Measurements from ENCODE around the gene ZBTB7C.
A peak's percentile ranks its signal among the peaks of the same experiment; 100 is the strongest.

Gene ZBTB7C

DNA sequence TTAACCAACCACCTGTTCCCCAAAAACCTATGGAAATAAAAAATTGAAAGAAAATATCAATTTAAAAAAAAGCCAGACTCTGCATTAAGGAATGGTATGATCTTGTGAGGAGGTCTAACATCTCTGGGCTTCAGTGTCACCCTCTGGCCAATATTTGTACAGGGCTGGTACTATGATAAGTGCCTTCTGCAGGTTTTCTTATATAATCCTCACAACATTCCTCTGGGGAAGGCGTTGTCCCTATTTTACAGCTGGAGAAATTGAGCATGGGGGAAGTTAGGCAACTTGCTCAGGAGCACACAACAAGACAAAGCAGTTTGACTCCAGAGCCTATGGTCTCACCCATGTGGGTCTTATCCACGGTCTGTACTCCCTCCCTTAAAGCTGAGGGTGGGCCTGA lies 86.0 kb downstream of the ZBTB7C start:
- DNase-seq (ENCODE audit: low read depth) = no peak

DNA sequence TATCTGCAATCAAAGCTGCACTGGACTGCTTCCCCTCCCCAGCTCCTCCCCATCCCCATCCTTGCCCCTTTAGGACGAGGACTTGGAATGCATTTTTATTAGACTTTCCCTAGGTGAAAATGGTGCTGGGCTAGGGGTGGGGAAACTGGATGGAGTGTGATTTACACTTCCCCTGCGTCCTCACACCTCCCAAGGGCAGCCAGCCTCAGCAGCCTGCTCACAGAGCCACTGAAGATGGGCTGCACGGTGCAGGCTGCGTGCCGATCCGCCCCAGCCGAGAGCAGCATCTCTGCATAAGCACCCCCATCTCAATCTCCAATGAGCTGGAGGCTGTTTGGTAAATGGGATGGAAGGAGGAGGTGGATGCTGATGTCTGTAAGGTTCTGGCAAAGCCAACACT lies 87.6 kb downstream of the ZBTB7C start:
- DNase-seq (ENCODE audit: low read depth) = no peak

DNA sequence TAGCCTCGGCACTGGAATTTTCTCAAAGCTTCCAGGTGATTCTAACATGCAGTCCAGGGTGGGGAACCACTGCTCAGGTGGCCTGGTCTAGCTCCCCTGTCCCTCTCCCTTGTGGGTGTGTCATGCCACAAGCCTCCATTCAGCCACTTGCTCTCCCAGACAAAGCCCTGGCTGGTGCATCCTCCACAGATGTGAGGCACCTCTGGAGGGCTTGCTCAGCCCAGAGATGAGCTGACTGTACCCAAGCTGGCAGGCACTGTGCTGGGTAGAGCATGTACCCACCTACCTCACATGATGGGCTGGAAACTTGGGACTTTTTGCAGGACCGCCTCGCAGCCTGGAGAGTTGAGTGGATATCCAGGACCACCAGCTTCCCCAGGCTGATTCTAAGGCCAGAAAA lies 88.1 kb downstream of the ZBTB7C start:
- no peak for DNase-seq (ENCODE audit: low read depth)

DNA sequence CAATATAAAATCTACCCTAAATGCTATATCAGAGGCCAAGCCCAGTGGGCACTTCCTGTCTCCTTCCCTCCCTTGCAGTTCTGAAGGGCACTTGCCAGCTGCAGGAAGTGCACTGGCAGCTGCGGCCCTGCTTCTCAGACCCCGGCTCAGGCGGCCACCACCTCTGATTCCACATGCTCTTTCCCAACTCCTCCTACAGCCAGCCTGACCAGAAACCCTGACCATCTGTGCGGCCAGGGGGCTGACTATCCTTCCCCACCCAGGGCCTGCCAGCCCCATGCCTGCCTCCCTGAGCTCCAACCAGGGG lies 88.6 kb downstream of the ZBTB7C start:
- no peak for DNase-seq (ENCODE audit: low read depth)

DNA sequence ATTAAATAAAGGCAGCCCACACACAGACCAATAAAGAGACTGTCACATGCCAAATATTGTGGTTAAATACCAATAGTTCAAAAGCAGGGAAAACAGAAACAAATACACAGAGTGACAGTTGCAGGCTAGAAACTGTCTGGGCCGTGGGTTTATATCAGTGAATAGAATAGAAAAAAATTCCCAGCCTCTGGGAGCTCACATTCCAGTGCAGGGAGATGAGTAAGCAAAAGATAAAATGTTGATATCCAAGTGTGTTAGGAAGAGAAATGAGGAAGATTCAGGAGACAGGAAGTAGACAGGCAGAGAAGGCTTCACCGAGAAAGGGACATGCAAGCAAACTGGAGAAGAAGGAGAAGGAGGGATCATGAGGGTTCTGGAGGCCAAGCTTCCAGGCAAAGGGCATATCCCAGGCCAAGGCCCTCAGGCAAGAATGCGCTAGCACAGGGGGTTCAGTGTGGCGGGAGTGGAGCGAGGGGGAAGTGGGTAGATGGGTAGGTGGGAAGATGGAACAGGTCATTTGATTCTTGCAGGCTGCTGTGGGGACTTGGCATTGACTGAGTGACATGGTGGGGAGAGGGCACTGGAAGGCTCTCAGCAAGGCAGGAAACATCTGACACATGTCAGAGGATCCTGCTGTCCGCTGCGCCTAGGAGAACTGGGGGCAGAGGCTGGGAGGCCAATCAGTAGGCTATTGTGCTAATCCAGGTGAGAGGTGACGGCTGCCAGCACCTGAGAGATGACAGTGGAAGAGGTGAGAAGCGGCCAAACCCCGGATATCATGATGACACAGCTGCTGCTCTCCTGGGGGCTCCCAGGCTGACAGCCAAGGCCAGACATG lies 89.2 kb downstream of the ZBTB7C start:
- peak; percentile 73 for DNase-seq (ENCODE audit: low read depth)

DNA sequence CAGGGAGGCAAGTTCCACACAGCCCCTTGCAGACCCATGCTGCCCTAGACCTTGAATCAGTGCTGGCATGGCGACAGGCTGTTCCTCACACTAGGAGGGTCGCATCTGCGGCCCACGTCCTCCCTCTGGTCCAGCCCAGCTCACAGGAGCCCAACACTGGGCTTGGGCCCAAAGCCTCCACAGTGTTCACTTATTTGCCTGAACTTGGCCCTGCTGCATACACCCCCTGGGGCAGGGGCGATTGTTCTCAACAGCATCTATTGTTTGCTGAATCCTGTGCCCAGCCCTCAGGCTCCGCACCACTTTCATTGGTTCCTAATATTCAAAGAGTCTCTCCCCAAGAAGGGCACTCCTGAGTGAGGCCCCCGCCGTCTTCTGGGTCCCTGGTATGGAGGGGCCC lies 90.7 kb downstream of the ZBTB7C start:
- DNase-seq (ENCODE audit: low read depth) = no peak

DNA sequence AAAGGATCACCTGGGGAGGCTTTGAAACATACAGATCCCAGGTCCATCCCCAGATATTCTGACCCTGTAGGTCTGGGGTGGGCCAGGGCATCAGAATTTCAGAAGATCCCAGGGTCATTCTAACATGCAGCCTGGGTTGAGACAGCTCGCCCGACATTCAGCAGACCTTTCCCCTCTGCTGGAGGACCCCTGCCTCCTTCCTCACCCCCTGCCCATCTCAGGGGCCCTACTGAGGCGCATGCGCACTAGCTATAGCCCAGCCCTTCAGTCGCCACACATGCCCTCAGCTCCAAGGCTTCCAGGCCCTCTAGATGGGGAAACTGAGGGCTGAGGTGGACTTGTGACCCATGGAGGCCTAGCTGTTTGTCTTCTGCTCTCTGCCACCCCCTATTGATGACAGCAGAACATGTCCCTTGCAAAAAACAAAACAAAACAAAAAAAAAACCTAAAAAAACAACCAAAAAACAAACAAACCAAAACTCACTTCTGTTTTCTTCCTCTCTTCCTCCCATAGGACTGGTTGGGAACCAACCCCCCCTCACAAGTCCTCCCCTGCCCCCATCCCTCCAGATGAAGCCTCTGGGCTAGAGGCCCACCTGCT lies 91.3 kb downstream of the ZBTB7C start:
- no peak for DNase-seq (ENCODE audit: low read depth)

DNA sequence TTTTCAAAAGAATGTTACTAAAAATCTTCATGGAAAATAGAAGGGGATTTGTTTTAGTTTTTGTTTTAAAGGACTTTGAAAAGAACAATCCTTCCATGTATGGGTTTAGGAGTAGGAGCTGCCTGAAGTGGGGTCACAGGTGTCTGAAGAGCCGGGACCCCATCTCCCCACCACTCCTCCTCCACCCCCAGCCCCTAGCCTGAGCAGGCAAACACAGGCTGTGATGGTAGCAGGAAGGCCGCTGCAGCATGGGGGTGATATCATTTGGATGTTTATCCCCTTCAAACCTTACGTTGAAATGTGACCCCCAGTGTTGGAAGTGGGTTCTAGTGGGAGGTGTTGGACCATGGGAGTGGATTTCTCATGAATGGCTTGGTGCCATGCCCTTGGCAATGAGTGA lies 93.0 kb downstream of the ZBTB7C start:
- DNase-seq (ENCODE audit: low read depth) = no peak

DNA sequence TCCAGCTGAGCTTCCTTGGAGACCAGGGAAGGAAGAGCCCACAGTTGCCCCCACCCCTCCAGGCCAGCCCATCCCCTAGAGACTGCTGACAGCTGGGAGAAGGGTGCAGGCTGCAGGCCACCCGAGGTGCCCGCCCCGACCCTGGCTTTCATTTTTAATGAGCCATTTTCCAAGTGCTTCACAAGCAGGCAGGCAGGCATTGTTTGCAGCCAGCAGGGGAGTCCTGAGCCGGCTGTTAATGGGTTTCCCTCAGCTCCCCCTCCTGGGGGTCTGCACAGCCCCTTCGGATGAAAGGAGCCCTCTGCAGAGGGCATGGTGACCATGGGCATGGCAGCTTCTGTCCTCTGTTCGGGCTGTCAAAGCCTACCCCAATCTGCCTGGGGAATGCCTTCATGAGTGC lies 94.5 kb downstream of the ZBTB7C start:
- no peak for DNase-seq (ENCODE audit: low read depth)

DNA sequence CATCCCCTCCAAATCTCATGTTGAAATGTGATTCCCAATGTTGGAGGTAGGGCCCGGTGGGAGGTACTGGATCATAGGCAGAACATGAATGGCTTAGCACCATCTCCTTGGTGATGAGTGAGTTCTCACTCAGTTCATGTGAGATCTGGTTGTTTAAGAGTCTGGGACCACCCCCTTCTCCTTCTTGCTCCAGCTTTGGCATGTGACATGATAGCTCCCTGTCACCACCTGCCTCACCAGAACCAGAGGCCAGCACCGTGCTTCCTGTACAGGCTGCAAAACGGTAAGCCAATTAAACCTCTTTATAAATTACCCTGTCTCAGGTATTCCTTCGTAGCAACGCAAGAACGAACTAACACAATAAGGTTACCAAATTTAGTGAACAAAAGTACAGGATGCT lies 95.4 kb downstream of the ZBTB7C start:
- no peak for DNase-seq (ENCODE audit: low read depth)

DNA sequence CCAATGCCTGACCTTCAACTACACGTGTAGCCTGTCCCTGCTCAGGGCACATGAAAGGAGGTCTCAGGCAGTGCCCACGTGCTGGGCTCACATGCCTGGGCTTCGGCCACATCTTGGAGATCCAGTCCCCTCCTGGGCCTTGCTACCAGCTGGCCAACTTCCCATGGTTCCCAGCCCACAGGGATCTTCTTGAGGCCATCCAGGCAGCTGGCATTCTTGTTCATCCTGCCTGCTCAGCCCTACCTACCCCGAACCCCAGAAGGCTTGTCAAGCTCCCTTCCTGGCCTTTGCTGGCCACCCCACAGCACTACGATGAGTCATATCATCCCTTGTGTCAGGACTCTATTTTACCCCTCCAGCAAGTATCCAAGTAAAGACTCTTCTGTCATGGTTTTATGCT lies 97.1 kb downstream of the ZBTB7C start:
- DNase-seq (ENCODE audit: low read depth) = no peak

DNA sequence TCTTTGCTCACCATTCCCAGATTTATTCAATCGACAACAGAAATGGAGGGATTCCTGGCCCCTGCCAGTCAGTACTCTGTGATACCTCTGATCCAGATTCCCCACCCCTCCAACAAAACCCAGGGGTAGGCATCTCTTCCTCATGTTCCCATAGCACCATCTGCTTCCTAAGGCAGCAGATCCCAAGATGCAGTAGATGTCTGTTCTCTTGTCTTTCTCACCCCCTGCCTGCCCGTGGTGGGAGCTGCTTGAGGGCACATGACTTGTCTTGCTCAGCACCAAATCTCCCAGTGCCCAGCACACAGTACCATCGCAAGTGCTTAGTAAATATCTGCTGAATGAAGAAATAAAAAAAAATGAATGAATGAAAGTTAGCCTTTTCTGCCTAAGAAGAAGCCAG lies 98.2 kb downstream of the ZBTB7C start:
- no peak for DNase-seq (ENCODE audit: low read depth)

DNA sequence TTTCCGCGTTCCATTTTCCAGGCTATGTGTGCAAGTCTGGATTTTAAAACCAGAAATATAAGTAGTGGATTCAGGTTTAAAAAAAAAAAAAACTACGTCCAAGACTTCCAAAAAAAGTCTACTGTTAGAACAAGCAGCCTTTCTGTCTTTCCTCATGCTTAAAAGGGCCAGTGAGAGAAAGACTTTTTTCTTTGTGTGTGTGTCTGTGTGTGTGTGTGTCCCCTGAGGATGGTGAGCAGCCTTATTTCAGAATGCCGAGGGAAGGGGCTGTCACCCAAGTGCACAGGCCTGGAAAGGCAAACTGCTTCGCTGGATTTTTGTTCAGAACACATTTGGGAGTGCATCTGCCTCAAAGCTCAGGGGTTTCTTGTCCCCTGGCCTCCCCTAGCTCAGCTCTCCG lies 98.8 kb downstream of the ZBTB7C start:
- no peak for DNase-seq (ENCODE audit: low read depth)

DNA sequence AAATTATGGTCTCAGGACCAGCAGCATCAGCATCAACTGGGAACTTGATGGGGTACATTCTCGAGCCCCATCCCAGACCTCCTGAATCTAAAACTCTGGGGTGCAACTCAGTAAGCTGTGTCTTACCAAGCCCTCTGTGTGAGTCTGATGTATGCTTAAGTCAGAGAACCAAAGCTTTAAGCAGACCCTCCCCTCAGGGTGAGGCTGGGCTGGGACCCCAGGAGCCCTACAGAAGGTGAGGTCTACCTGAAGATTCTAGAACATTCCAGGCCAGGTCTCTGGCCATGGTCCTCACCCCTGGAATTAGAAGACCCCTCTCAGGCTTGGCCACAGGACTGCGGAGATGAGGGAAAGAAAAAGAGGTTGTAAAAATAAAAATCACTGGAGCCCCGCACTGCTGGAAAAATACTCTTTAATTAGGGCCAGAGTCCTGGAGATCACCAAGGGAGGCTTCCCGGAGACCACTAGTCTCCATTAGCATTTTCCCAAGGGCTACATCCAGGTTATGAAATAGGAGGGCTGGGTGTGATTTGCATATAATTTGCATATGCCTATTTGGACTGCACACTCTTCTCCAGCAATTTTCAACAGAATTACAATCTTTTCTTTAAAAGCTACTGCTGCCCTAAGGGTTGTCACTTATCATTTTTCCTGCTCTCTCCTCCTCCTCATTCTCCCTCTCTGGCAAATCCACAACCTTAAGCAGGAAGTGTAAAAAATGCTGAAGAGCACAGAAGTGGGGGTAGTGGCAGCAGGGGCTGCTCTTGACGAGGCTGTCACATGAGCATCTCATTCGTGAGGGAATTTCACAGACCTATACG lies 100.2 kb downstream of the ZBTB7C start:
- DNase-seq (ENCODE audit: low read depth) = no peak

DNA sequence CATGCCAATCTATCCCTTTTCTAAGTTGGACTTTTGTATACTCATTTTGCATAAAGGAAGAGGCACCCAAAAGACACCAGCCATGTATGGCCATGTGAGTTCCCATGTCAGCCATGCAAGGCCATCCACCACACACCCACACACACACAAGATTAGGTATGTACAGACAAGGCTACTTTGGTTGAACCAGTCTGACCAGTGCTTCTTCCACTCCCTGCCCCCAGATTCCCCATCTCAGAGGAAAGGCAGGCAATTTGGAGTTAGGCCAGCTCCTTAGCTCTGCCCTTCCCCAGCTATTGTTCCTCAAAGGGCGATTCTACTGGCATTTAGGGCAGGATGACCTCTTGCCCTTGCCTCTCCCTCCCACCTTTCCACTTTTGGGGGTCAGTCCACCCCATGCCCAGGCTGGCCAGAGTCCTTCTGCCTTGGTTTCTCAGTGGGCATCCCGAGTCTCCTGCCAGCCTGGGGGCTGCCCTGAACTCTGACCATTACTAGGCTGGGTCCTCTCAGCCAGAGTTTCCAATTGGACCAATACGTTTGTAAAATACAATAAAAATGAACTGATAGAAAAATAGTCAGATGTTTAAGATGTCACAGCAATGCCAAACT lies 101.1 kb downstream of the ZBTB7C start:
- no peak for DNase-seq (ENCODE audit: low read depth)

DNA sequence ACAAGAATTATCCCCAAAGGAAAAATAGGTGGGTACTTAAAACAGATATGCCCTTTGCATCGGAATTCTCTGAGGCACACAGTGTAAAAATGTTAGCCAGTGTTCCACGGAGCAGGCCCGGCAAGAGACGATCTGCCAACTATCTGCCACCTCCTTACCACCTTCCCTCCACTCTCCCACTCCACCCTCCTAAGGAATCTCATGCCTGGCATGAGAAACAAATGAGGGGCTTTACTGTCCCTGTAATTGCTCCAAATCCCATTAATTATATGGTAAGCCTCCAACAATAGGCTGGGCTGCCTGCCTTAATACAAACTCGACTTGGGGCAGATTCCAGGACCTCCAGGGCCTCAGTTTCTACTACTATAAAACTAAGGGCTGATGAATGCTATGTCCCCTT lies 102.3 kb downstream of the ZBTB7C start:
- no peak for DNase-seq (ENCODE audit: low read depth)

DNA sequence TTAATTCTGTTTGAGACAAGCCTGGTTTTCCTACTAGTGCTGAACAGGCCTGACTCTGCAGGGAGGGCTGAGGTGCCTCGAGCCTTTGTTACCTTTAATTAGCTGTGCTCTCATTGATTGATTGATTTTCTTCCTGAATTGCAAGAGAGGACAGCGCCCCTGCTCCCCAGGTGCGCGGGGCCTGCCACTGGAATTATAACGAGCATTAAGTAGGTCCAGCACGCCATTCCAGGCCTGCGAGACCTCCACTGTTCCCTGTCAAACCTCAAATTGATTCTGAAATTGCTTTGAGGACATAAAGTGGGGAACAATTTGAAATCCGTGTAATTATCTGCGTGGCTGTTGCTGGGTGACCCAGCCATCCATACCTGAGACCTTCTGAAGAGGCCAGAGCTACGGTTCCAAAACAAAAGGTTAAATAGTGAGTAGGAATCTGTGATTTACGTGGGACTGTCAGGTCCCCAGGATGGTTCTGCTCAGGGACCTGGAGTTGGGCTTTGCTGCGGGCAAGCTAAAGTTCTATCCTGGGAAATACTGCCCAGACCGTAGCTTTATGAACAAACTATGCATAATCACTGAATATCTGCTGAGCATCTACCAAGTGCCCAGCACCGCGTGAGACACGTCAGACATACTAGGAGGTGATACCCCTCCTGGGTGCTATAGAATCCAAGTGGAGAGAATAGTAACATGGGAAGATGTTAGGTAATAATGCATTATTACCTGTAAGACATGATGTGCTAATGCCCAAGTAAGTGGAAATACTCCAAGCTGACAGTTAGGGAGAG lies 104.1 kb downstream of the ZBTB7C start:
- DNase-seq (ENCODE audit: low read depth) = no peak

DNA sequence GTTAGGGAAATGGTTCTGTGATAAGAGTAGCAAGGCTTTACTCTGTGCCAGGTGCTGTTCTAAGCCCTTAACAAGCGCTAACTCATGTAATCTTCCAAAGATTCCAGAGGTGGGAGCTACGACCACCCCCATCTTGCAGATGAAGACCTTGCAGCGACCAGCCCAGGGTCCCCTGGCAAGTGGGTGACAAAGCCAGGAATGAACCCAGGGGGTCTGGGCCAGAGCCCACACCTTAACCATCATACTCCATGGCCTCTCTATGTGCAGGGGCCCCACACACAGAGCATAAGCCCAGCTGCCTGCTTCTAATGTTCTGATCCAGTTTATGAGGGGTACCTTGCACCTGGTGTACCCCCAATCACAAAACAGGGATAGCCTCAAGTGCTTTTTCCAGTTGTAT lies 105.3 kb downstream of the ZBTB7C start:
- no peak for DNase-seq (ENCODE audit: low read depth)

DNA sequence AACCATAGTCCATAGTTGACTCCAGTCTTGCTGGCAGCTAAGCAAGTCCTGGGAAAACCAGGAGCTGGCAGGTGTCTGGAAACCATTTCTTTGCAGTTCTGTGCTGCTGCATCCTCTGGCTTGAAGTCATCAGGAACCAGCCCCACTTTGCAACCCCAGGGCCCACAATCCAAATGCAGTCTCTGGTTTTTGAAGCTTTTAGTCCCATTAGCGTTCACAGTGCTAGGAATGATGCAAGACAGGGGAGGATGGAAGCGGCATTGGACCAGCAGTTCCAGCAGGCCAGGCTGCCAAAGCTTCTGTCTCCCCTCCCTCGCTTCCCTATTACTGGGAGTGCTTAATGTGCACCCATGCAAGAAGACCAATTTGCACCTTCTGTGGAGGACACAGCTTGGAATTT lies 106.4 kb downstream of the ZBTB7C start:
- DNase-seq (ENCODE audit: low read depth) = no peak

DNA sequence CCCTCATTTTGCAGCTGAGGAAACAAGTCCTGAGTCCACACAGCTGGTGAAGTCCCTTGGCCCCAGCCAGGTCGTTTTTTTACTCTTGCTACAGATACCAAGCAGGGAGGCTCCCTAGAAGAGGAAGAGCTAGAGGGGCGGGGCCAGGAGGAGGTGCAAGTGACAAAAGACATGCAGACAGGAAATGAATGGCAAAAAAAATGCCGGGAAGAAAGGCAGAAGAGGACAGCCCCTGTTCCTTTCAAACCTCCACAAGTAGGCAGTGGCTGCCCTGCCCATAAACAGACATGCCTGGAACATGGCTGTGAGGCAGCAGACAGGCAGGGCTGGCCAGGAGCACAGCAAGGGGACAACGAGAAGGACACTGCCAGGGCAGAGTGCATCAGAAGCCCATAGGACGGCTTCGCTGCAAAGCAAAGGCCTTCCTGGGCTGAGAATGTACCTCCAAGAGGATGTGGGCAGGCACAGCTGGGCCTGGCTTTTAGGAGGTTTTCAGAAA lies 108.7 kb downstream of the ZBTB7C start:
- no peak for DNase-seq (ENCODE audit: low read depth)

DNA sequence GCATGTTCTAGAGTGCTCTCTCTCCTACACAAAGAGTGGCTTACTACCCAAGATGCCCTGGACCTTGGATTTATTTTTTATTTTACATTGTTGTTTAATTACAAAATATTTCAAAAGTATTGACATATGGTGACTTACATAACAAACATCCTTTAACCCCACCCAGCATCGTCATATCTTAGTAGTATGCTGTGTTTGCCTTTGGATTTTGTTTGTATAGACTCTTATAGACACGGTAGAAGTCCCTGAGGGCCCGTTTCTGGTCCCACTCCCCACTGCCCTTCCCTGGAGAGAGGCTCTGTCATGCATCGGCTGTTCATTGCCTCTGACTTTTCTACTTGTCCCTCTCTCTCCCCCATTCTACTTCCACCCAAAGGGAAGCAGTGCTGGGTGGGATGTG lies 112.0 kb downstream of the ZBTB7C start:
- DNase-seq (ENCODE audit: low read depth) = no peak

DNA sequence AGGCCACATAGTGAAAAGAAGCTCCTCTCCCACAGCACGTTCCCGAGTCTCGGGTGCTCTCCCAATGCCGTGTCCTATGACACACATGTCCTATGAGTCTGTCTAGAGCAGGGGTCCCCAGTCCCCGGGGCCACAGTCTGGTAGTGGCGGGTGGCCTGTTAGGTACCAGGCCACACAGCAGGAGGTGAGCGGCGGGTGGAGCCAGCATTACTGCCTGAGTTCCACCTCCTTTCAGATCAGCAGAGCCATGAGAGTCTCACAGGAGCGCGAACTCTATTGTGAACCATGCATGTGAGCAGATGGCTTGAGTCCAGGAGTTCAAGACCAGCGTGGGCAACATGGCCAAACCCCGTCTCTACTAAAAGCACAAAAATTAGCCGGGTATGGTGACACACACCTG lies 112.6 kb downstream of the ZBTB7C start:
- no peak for DNase-seq (ENCODE audit: low read depth)

Measured in amniotic epithelial cell (primary cell).